ENCODE data around the gene SERINC5. TPM values are rescaled to one million over a fixed set of nuclear protein-coding genes. Genes with fewer than 3 reads are reported as not detected.
"Not testable (repeated sequence)": the region's sequence is repeated elsewhere in the genome, so short reads cannot be mapped to it uniquely, and the experiment has no call there.

The SERINC5 gene
- polyA plus RNA-seq, 3 donors, result 5.0 to 35.9 (median 7.3) TPM

DNA sequence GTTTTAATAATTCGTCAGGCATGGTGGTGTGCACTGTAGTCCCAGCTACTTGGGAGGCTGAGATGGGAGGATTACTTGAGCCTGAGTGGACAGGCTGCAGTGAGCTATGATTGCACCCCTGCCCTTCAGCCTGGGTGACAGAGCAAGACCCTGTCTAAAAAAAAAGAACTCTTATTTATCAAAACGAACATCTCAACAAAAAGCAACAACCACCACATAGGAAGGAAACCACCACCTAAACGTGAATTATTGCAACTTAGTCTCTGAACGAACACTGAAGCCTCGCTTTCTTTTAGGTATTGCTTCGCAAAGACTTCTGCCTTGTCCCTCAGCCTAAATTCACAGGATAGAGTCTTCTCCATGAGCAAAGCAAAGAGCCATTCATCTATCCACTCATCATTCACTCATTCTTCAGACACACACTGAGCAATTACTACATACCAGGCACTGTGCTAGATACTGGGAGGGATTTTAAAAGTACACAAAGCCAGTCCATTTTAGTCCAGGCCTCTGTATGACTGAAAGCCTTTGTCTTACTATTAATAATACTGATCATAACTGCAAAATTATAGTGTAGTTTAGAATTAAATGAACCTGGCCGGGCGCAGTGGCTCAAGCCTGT lies 163.3 kb downstream of the SERINC5 start:
- Histone ChIP-seq H3K9ac (ENCODE audit: insufficient read depth, low read length, poor library complexity, severe bottlenecking) (no peak overlapping the region), H3K4me3 (replicated peaks in 1 of 3; ENCODE audit: low read depth in 2 of 3, low read length in 3 of 3) (no peak overlapping the region), H3K9me3 (replicated peaks in 1 of 2; ENCODE audit: control insufficient read depth in 1 of 2, insufficient read depth in 1 of 2, low read length in 2 of 2) (no peaks in the 10 kb centered on the region), H3K27me3 (ENCODE audit: control insufficient read depth in 2 of 2, insufficient read depth in 2 of 2, low read length in 2 of 2) (no peaks in the 10 kb centered on the region), H2AFZ (ENCODE audit: insufficient read depth, low read depth, low read length, poor library complexity, severe bottlenecking) (peak overlapping the region; percentile 41), H3K4me1 (ENCODE audit: control insufficient read depth in 1 of 2, insufficient read depth in 2 of 2, low read length in 2 of 2) (peaks cover 7 to 11% of the 10 kb centered on the region in 2 donors), H3K36me3 (replicated peaks in 1 of 2; ENCODE audit: control insufficient read depth in 1 of 2, insufficient read depth in 2 of 2, low read length in 2 of 2) (no peaks in the 10 kb centered on the region), H3K79me2 (ENCODE audit: insufficient read depth, low read length) (no peaks in the 10 kb centered on the region), H3K4me2 (replicated peaks; ENCODE audit: extremely low read depth, low read length, poor library complexity, severe bottlenecking) (no peak overlapping the region), H3K27ac (ENCODE audit: low read depth in 1 of 2, low read length in 2 of 2) (peak overlapping the region in 1 of 2 donors; percentile 30), H4K20me1 (ENCODE audit: insufficient read depth, low read length) (no peaks in the 10 kb centered on the region)
- H3K4me3 Mint-ChIP-seq, result no peak overlapping the region
- peak overlapping the region in 5 of 7 donors; percentile 8 to 73 (median 30) for H3K27ac Mint-ChIP-seq
- intact Hi-C loops (cut with micrococcal nuclease), result loop anchor here in 1 of 2 donors (10.0 kb wide), 1 partner anchor 52 kb away; no protein-coding TSS in a partner anchor
- peaks cover 0 to 2% (median 0%) of the 10 kb centered on the region in 3 donors for H3K27me3 Mint-ChIP-seq (ENCODE audit: low read depth in 3 of 3)
- no peak for DNase-seq
- TF ChIP-seq, protein P1, sequence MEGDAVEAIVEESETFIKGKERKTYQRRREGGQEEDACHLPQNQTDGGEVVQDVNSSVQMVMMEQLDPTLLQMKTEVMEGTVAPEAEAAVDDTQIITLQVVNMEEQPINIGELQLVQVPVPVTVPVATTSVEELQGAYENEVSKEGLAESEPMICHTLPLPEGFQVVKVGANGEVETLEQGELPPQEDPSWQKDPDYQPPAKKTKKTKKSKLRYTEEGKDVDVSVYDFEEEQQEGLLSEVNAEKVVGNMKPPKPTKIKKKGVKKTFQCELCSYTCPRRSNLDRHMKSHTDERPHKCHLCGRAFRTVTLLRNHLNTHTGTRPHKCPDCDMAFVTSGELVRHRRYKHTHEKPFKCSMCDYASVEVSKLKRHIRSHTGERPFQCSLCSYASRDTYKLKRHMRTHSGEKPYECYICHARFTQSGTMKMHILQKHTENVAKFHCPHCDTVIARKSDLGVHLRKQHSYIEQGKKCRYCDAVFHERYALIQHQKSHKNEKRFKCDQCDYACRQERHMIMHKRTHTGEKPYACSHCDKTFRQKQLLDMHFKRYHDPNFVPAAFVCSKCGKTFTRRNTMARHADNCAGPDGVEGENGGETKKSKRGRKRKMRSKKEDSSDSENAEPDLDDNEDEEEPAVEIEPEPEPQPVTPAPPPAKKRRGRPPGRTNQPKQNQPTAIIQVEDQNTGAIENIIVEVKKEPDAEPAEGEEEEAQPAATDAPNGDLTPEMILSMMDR (IDR thresholded peaks at IDR 0.05), result no peak
- no peaks in the 10 kb centered on the region for H3K9me3 Mint-ChIP-seq
- 40% methylated on average over 4 of the region's 8 CpGs for WGBS (ENCODE audit: insufficient coverage)
- peaks cover 0 to 1% of the 10 kb centered on the region in 2 donors for H3K36me3 Mint-ChIP-seq
- H3K4me1 Mint-ChIP-seq, result peaks cover 8% of the 10 kb centered on the region

DNA sequence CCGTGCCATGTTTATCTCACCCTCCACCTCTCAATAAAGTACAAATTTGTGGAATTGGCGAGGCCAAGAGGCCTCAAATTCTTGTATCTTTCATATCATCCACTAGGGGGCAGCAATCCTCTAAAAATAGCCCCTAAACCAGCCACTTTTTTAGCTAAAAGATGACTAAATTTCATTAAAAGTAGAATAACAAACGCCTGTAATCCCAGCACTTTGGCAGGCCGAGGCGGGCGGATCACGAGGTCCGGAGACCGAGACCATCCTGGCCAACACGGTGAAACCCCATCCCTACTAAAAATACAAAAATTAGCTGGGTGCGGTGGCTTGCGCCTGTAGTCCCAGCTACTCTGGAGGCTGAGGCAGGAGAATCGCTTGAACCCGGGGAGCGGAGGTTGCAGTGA lies 164.1 kb downstream of the SERINC5 start:
- TF ChIP-seq, protein P1 (IDR thresholded peaks at IDR 0.05), result peak; percentile 69
- not testable (repeated sequence) for H3K9me3 ChIP-seq (replicated peaks in 1 of 2; ENCODE audit: control insufficient read depth in 1 of 2, insufficient read depth in 1 of 2, low read length in 2 of 2); H3K27me3 ChIP-seq (ENCODE audit: control insufficient read depth in 2 of 2, insufficient read depth in 2 of 2, low read length in 2 of 2); H3K9ac ChIP-seq (ENCODE audit: insufficient read depth, low read length, poor library complexity, severe bottlenecking); H3K36me3 Mint-ChIP-seq; H3K9me3 Mint-ChIP-seq; H3K79me2 ChIP-seq (ENCODE audit: insufficient read depth, low read length); H3K27me3 Mint-ChIP-seq (ENCODE audit: low read depth in 3 of 3); H3K4me3 ChIP-seq (replicated peaks in 1 of 3; ENCODE audit: low read depth in 2 of 3, low read length in 3 of 3); H3K4me1 Mint-ChIP-seq; H3K36me3 ChIP-seq (replicated peaks in 1 of 2; ENCODE audit: control insufficient read depth in 1 of 2, insufficient read depth in 2 of 2, low read length in 2 of 2); H3K4me3 Mint-ChIP-seq; H4K20me1 ChIP-seq (ENCODE audit: insufficient read depth, low read length)
- Histone ChIP-seq H3K4me1 (ENCODE audit: control insufficient read depth in 1 of 2, insufficient read depth in 2 of 2, low read length in 2 of 2) (peaks cover 7 to 11% of the 10 kb centered on the region in 2 donors), H3K4me2 (replicated peaks; ENCODE audit: extremely low read depth, low read length, poor library complexity, severe bottlenecking) (peak overlapping the region; percentile 7), H3K27ac (ENCODE audit: low read depth in 1 of 2, low read length in 2 of 2) (peak overlapping the region in 1 of 2 donors; percentile 30), H2AFZ (ENCODE audit: insufficient read depth, low read depth, low read length, poor library complexity, severe bottlenecking) (peak overlapping the region; percentile 41)
- DNase-seq, result peak; percentile 47 to 72 (median 61)
- WGBS (ENCODE audit: insufficient coverage), result 33% methylated on average over 9 of the region's 15 CpGs
- peak overlapping the region in 4 of 7 donors; percentile 49 to 80 (median 68) for H3K27ac Mint-ChIP-seq
- intact Hi-C loops (cut with micrococcal nuclease), result loop anchor here (2.0 to 10.0 kb wide), 3 partner anchors 53 to 217 kb away; no protein-coding TSS in a partner anchor
